ENCODE results near the gene VASP.

The VASP gene

GRCh38 chr19:45515807-45516401, 8.6 kb downstream of the VASP start:
- no peak for TF ChIP-seq REST (IDR thresholded peaks at IDR 0.05; ENCODE audit: insufficient read depth in 1 of 2, low read depth in 2 of 2, low read length in 2 of 2)
- no peak for TF ChIP-seq SIN3A (IDR thresholded peaks at IDR 0.05; ENCODE audit: borderline replicate concordance, insufficient read depth, low read length)
- TF ChIP-seq TAF1 (IDR thresholded peaks at IDR 0.05; ENCODE audit: borderline replicate concordance, insufficient read depth, low read length): no peak
- no peak for TF ChIP-seq POLR2AphosphoS5 (IDR thresholded peaks at IDR 0.05; ENCODE audit: low read depth, low read length)
- TF ChIP-seq FOXP2 (optimal IDR thresholded peaks at IDR 0.05; ENCODE audit: borderline replicate concordance, extremely low read depth, extremely low read length, insufficient read depth): no peak

- no peak for TF ChIP-seq TAF1 (IDR thresholded peaks at IDR 0.05; ENCODE audit: borderline replicate concordance, insufficient read depth, low read length)
- no peak for TF ChIP-seq FOXP2 (optimal IDR thresholded peaks at IDR 0.05; ENCODE audit: borderline replicate concordance, extremely low read depth, extremely low read length, insufficient read depth)
- no peak for TF ChIP-seq POLR2AphosphoS5 (IDR thresholded peaks at IDR 0.05; ENCODE audit: low read depth, low read length)
These were observed 10.0 kb downstream of the VASP start for GRCh38 chr19:45517238-45517637.

- no peak for TF ChIP-seq REST (IDR thresholded peaks at IDR 0.05; ENCODE audit: insufficient read depth in 1 of 2, low read depth in 2 of 2, low read length in 2 of 2)
- TF ChIP-seq POLR2AphosphoS5 (IDR thresholded peaks at IDR 0.05; ENCODE audit: low read depth, low read length): no peak
- no peak for TF ChIP-seq FOXP2 (optimal IDR thresholded peaks at IDR 0.05; ENCODE audit: borderline replicate concordance, extremely low read depth, extremely low read length, insufficient read depth)
- no peak for TF ChIP-seq SIN3A (IDR thresholded peaks at IDR 0.05; ENCODE audit: borderline replicate concordance, insufficient read depth, low read length)
- no peak for TF ChIP-seq TAF1 (IDR thresholded peaks at IDR 0.05; ENCODE audit: borderline replicate concordance, insufficient read depth, low read length)
These were observed 10.6 kb downstream of the VASP start for GRCh38 chr19:45517641-45518468.

GRCh38 chr19:45518469-45518826, 11.2 kb downstream of the VASP start:
- TF ChIP-seq POLR2AphosphoS5 (IDR thresholded peaks at IDR 0.05; ENCODE audit: low read depth, low read length): no peak
- TF ChIP-seq SIN3A (IDR thresholded peaks at IDR 0.05; ENCODE audit: borderline replicate concordance, insufficient read depth, low read length): no peak
- TF ChIP-seq FOXP2 (optimal IDR thresholded peaks at IDR 0.05; ENCODE audit: borderline replicate concordance, extremely low read depth, extremely low read length, insufficient read depth): no peak
- no peak for TF ChIP-seq REST (IDR thresholded peaks at IDR 0.05; ENCODE audit: insufficient read depth in 1 of 2, low read depth in 2 of 2, low read length in 2 of 2)
- no peak for TF ChIP-seq TAF1 (IDR thresholded peaks at IDR 0.05; ENCODE audit: borderline replicate concordance, insufficient read depth, low read length)

GRCh38 chr19:45522010-45522941, 15.0 kb downstream of the VASP start:
- TF ChIP-seq REST (IDR thresholded peaks at IDR 0.05; ENCODE audit: insufficient read depth in 1 of 2, low read depth in 2 of 2, low read length in 2 of 2): no peak
- TF ChIP-seq SIN3A (IDR thresholded peaks at IDR 0.05; ENCODE audit: borderline replicate concordance, insufficient read depth, low read length): no peak
- no peak for TF ChIP-seq POLR2AphosphoS5 (IDR thresholded peaks at IDR 0.05; ENCODE audit: low read depth, low read length)
- no peak for TF ChIP-seq FOXP2 (optimal IDR thresholded peaks at IDR 0.05; ENCODE audit: borderline replicate concordance, extremely low read depth, extremely low read length, insufficient read depth)
- no peak for TF ChIP-seq TAF1 (IDR thresholded peaks at IDR 0.05; ENCODE audit: borderline replicate concordance, insufficient read depth, low read length)
